ENCODE data around the gene NEUROG3. TPM values are rescaled to one million over a fixed set of nuclear protein-coding genes. Genes with fewer than 3 reads are reported as not detected.

The NEUROG3 gene
- total RNA-seq, 1 donor from 2014 or later: not detected

DNA sequence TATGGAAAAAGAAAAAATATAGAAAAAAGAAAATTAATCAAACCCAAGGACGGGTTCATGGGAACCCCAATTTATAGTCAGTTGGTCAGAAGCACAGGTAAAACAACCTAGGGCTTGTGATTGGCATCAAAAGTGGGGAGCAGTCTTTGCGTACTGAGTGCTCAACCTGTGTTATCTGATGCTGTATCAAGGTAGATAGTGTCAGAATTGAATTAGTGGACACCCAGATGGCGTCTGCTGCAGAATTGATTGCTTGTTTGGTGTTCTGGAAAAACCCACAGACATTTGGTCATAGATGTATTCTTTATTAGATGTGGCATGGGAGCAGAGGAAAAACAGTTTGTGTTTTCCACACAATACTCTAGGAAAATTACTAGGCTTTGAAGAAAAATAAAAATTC, 39.6 kb downstream of the NEUROG3 start:
- no peak overlapping the region for H3K4me3 ChIP-seq

DNA sequence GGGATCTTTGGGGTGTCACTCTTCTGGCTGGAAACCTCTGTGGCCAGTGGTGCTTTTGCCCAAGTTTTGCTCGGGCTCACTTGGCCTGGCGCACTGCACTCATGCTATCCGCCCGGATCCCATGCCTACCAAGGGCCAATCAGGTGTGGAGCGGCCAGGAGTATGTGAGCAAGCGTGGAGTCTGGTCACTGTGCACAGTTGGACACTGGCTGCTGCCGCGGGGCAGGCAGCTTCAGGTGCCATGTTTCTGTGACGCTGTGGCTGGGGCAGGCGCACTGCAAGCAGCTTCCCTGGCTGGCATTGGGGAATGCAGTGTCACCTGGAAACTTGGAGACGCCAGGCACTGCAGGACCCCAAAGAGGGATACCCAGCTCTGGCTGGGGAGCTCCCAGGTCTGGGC, 45.3 kb downstream of the NEUROG3 start:
- Histone ChIP-seq H3K4me1 (no peaks in the 10 kb centered on the region), H3K4me3 (no peak overlapping the region), H3K36me3 (no peaks in the 10 kb centered on the region), H3K27ac (replicated peaks) (no peak overlapping the region), H3K27me3 (ENCODE audit: low read depth) (no peaks in the 10 kb centered on the region), H3K9me3 (replicated peaks) (no peaks in the 10 kb centered on the region)
- intact Hi-C loops (cut with micrococcal nuclease): no loop called here
- TF ChIP-seq, protein P1, sequence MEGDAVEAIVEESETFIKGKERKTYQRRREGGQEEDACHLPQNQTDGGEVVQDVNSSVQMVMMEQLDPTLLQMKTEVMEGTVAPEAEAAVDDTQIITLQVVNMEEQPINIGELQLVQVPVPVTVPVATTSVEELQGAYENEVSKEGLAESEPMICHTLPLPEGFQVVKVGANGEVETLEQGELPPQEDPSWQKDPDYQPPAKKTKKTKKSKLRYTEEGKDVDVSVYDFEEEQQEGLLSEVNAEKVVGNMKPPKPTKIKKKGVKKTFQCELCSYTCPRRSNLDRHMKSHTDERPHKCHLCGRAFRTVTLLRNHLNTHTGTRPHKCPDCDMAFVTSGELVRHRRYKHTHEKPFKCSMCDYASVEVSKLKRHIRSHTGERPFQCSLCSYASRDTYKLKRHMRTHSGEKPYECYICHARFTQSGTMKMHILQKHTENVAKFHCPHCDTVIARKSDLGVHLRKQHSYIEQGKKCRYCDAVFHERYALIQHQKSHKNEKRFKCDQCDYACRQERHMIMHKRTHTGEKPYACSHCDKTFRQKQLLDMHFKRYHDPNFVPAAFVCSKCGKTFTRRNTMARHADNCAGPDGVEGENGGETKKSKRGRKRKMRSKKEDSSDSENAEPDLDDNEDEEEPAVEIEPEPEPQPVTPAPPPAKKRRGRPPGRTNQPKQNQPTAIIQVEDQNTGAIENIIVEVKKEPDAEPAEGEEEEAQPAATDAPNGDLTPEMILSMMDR (IDR thresholded peaks at IDR 0.05; ENCODE audit: borderline replicate concordance): no peak
- DNase-seq: no peak

More for the DNA sequence above, 39.6 kb downstream of the NEUROG3 start:
- Histone ChIP-seq H3K36me3 (no peaks in the 10 kb centered on the region), H3K9me3 (replicated peaks) (peaks cover 12% of the 10 kb centered on the region), H3K27me3 (ENCODE audit: low read depth) (peaks cover 5% of the 10 kb centered on the region), H3K27ac (replicated peaks) (no peak overlapping the region), H3K4me1 (no peaks in the 10 kb centered on the region)
- DNase-seq: no peak
- intact Hi-C loops (cut with micrococcal nuclease): no loop called here
- TF ChIP-seq, protein P1 (IDR thresholded peaks at IDR 0.05; ENCODE audit: borderline replicate concordance): no peak

Other genes starting within 250 kb of the NEUROG3 start
- not detected for gene TACR2, start 156.5 kb downstream of the NEUROG3 start, total RNA-seq
- 6.8 TPM for gene TSPAN15, start 122.0 kb downstream of the NEUROG3 start, total RNA-seq
- 5.3 TPM for gene FAM241B, start 56.8 kb upstream of the NEUROG3 start, total RNA-seq
- gene COL13A1, start 228.5 kb upstream of the NEUROG3 start, total RNA-seq: 2.5 TPM

All from left ventricle myocardium inferior (tissue), 1 donor.